RWPE2 (cell line): ENCODE results near the gene MACROH2A2.
"Not testable (repeated sequence)": the region's sequence is repeated elsewhere in the genome, so short reads cannot be mapped to it uniquely, and the experiment has no call there.

Source experiments
- ATAC-seq: fragments of 200-7000 bp; cut with Tn5 transposase; 3 replicates; pipeline ENCODE4 v1.9.1; 2021; ENCODE audit warnings: low read depth
- DNase-seq: peaks from one replicate; pipeline ENCODE4 v3.0.0-alpha.2; 2020; ENCODE audit warnings: low spot score
- H3K27ac ChIP-seq: fragments of 450-650 bp; 2 replicates; pipeline ENCODE4 v1.5.1; 2017; ENCODE audit warnings: mild to moderate bottlenecking; ENCODE audit not compliant: poor library complexity, severe bottlenecking
- H3K27me3 ChIP-seq: fragments of 250-450 bp; sonication (Bioruptor Pico); 2 replicates; pipeline ENCODE4 v1.5.1; 2021; ENCODE audit warnings: mild to moderate bottlenecking, moderate library complexity; ENCODE audit not compliant: insufficient read depth, poor library complexity, severe bottlenecking
- H3K36me3 ChIP-seq: fragments of 250-450 bp; sonication (Bioruptor Pico); 2 replicates; pipeline ENCODE4 v1.5.1; 2020; ENCODE audit warnings: low read depth, mild to moderate bottlenecking, moderate library complexity
- H3K4me1 ChIP-seq: fragments of 250-450 bp; sonication (Bioruptor Pico); 2 replicates; pipeline ENCODE4 v1.5.1; 2021; ENCODE audit warnings: mild to moderate bottlenecking, moderate library complexity; ENCODE audit not compliant: insufficient read depth, poor library complexity, severe bottlenecking
- H3K4me3 ChIP-seq: fragments of 250-450 bp; sonication (Bioruptor Pico); 2 replicates; pipeline ENCODE4 v1.5.1; 2021; ENCODE audit warnings: mild to moderate bottlenecking, moderate library complexity; ENCODE audit not compliant: severe bottlenecking
- H3K9me3 ChIP-seq: fragments of 250-450 bp; sonication (Bioruptor Pico); 2 replicates; pipeline ENCODE4 v1.5.1; 2021; ENCODE audit warnings: mild to moderate bottlenecking, moderate library complexity; ENCODE audit not compliant: severe bottlenecking
- TF ChIP-seq, protein P1 (sequence below): fragments of 450-650 bp; IDR thresholded peaks from one replicate; pipeline ENCODE4 v1.5.1; 2017; ENCODE audit warnings: mild to moderate bottlenecking, moderate library complexity; ENCODE audit not compliant: poor library complexity, severe bottlenecking

Gene MACROH2A2

DNA sequence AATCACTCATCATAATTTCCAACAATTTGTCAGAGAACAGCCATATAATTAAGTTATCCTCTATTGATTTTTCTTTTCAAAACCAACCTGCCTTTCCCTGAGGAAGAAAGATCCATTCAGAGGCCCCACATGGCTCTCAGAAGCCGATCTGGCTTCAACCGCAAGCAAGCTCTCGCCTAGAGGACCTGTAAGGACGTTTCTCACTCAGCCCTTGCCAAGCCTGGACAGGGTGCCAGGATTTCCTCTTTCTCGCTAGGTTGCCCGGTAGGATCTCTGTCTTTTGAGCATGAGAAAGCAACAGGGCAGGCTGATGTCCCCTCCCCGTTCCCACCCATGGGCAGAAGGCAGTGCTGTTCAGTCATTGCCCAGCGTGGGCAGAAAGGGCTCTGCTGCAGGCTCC lies 67.0 kb downstream of the MACROH2A2 start:
- Histone ChIP-seq H3K27ac (no peak overlapping the region), H3K36me3 (peaks cover 17% of the 10 kb centered on the region; the same call in 1 of the 2 replicates), H3K27me3 (no peaks in the 10 kb centered on the region), H3K4me3 (no peak overlapping the region), H3K9me3 (no peaks in the 10 kb centered on the region), H3K4me1 (no peaks in the 10 kb centered on the region)
- DNase-seq (no peak), ATAC-seq (no peak)
- TF ChIP-seq, protein P1, sequence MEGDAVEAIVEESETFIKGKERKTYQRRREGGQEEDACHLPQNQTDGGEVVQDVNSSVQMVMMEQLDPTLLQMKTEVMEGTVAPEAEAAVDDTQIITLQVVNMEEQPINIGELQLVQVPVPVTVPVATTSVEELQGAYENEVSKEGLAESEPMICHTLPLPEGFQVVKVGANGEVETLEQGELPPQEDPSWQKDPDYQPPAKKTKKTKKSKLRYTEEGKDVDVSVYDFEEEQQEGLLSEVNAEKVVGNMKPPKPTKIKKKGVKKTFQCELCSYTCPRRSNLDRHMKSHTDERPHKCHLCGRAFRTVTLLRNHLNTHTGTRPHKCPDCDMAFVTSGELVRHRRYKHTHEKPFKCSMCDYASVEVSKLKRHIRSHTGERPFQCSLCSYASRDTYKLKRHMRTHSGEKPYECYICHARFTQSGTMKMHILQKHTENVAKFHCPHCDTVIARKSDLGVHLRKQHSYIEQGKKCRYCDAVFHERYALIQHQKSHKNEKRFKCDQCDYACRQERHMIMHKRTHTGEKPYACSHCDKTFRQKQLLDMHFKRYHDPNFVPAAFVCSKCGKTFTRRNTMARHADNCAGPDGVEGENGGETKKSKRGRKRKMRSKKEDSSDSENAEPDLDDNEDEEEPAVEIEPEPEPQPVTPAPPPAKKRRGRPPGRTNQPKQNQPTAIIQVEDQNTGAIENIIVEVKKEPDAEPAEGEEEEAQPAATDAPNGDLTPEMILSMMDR, result no peak

- peaks cover 11% of the 10 kb centered on the region; the same call in 1 of the 2 replicates for H3K36me3 ChIP-seq
- H3K9me3 ChIP-seq, result no peaks in the 10 kb centered on the region
- ATAC-seq (no peak), DNase-seq (no peak)
- H3K4me1 ChIP-seq, result no peaks in the 10 kb centered on the region
- H3K4me3 ChIP-seq, result no peak overlapping the region
- TF ChIP-seq, protein P1, result no peak
- H3K27ac ChIP-seq, result no peak overlapping the region
- H3K27me3 ChIP-seq, result no peaks in the 10 kb centered on the region
Observed at GRCh38 chr10:70120417-70120816, 67.8 kb downstream of the MACROH2A2 start.

DNA sequence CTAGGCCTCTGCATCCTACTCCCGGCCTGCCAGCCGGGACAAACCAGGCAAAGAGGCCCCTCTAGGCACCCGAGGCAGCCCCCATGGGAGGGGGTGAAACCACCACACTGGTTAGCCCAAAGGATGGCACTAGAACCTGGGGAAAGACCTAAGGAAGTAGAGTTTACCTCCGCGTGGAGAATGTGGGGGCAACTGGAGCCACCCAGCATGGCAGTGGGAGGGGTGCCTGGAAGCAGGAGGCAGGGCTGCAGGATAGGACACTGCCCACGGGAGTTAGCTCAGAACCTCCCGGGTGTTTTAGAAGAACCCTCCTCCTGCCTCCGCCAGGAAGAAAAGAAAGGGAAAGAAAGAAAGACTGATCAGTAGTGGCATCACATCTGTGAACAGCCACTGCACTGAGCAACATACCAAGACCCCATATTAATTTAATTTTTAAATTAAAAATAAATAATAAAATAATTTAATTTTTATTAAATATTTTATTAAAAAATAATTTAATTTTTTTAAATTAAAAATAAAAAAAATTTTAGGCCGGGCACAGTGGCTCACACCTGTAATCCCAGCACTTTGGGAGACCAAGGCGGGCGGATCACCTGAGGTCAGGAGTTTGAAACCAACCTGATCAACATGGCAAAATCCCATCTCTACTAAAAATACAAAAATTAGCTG lies 68.8 kb downstream of the MACROH2A2 start:
- no peak overlapping the region for H3K4me3 ChIP-seq
- no peak overlapping the region for H3K27ac ChIP-seq
- TF ChIP-seq, protein P1, result no peak
- no peak for ATAC-seq
- no peaks in the 10 kb centered on the region for H3K27me3 ChIP-seq
- peaks cover 6% of the 10 kb centered on the region; the same call in 1 of the 2 replicates for H3K36me3 ChIP-seq
- no peak for DNase-seq
- no peaks in the 10 kb centered on the region for H3K4me1 ChIP-seq
- no peaks in the 10 kb centered on the region for H3K9me3 ChIP-seq

- Histone ChIP-seq H3K4me3 (no peak overlapping the region), H3K36me3 (peaks cover 6% of the 10 kb centered on the region; the same call in 1 of the 2 replicates), H3K9me3 (no peaks in the 10 kb centered on the region), H3K27me3 (no peaks in the 10 kb centered on the region), H3K27ac (no peak overlapping the region), H3K4me1 (no peaks in the 10 kb centered on the region)
- TF ChIP-seq, protein P1, result no peak
- no peak for ATAC-seq
- DNase-seq, result no peak
Observed at GRCh38 chr10:70122742-70123141, 70.1 kb downstream of the MACROH2A2 start.

DNA sequence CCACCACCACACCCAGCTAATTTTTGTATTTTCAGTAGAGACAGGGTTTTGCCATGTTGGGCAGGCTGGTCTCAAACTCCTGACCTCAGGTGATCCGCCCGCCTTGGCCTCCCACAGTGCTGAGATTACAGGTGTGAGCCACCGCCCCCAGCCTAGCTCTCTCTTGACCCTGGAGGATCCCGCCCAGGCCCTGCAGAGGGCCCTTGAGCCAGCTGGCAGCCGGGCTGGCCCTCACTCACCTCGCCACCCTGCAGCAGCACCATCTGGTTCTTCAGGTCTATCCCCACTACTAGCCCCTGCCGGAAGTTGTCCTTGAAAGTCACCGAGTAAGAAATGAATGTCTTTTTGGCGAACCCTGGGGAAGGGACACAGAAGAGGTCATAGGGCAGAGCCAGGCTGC lies 70.5 kb downstream of the MACROH2A2 start:
- H3K4me1 ChIP-seq, DNase-seq, H3K36me3 ChIP-seq, H3K9me3 ChIP-seq, ATAC-seq, H3K27me3 ChIP-seq, H3K27ac ChIP-seq, H3K4me3 ChIP-seq: not testable (repeated sequence)
